NCI-H2081 treated with DMSO at 0.1 percent for 48 hours (cell line): ENCODE results near the gene NUDC.
"Not testable (repeated sequence)": the region's sequence is repeated elsewhere in the genome, so short reads cannot be mapped to it uniquely, and the experiment has no call there.

Source experiments
- DNase-seq: peaks from one replicate; lab custom pipeline; 2025; lab: John Stamatoyannopoulos, UW

NUDC gene

DNA sequence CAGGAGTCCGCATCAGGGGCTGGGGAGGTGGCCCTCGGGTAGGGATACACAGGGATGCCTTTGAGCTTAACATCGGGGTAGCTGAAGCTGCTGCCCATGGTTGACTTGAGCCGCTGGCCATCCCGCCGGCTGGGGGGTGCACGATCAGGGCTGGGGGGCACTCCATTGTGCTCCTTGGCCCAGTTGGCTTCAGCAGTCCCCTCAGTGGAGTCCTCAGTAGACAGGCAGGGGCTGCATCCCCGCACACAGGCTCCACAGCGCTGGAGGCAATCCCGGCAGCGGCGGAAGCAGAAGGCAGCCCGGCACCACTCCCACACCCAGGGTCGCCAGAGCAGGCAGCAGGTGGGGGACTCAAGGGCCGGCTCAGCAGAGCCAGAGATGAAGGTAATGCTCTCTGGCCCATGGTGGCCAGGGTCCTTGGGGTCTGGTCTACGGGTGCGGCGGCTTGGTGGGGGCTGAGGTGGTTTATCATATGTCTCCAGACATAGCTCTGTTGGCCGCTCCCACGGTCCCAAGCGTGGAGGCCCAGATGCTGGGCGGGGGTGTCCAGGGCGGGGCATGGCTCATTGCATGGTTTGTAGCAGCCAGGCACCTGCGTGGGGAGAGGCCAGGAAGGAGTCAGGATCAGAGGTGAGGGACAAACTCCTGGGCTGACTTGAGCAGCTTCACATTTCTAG, 30.4 kb downstream of the NUDC start:
- no peak for DNase-seq

- DNase-seq: no peak
Measured at GRCh38 chr1:26953374-26953773, 31.8 kb downstream of the NUDC start.

DNA sequence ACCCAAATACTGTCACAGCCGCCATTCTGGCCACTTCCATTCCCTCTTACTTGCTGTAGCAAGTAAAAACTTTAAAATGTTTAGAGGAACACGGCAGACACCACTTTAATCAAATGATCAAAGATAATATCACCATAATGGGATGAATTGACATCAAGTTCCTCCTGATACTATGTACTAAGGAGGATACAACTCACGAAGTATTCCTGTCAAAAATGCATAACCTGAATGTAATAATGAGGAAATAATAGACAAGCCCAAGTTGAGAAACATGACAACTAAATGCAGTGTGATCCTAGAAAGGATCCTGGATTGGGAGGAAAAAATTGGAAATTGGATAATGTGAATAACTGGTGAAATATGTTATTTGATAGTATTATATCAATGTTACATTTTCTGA, 34.8 kb downstream of the NUDC start:
- DNase-seq: no peak

- DNase-seq: no peak
Measured at GRCh38 chr1:26957306-26957705, 35.8 kb downstream of the NUDC start.

DNA sequence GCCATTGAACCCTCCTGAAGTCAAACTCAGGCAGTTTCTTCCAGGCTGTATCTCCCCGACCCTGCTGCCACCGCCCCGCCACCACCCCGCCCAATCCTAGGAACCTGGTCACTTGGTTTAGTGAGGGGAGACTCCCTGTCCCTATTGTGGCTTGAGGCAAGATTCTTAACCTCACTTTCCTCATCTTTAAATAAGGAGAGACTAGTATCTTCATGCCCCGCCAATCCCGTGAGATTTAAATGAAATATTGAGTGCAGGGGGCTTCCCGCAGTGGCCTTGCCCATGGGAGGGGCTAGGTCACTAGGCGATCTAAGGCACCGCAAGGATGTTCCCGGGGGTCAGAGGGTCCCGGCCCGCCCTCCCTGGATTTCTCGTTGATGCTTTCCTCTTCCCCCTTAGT, 37.7 kb downstream of the NUDC start:
- DNase-seq: no peak

DNA sequence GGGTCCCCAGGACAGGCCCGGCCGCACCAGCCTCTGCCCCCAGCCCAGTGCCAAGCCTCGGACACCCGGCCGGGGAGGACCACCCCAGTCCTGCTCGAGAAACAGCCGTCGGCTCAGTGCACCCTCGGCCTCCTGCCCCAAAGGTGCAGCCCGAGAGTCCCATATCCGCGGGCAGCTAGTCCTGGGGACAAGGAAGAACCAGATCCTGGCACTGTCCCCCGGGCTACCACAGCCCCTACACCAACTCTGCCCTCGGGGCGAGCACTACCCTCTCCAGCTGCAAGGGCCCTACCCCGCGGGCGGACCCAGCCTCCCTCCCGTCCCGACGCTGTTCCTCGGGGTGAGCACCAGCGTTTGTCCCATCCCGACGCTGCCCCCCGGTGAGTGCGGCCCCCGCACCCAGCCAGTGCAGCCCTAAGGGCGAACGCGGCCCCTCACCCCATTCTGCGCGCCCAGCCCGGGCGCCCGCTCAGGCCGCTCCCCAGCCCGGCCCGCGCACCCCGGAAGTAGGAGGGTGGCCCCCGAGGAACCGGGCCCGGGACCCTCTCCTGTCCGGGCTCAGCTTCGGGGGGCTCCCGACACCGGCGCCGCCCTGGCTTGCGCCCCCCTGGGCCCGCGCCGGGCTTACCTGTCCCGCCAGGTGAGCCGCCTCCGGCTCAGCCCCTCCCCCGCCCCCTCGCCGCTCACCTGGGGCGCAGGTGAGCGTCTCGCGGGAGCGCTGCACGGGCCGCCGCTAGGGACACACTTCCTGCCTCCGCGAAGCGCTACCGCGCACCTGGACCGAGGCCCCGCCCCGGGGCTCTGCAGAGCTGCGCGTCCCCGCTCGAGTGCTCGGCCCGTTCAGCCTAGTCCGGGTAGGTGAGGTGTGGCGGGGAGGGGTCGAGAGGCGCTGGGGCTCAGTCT, 38.4 kb downstream of the NUDC start, which contains the start of gene KDF1:
Gene KDF1, minus strand, starts transcription at position 747 of the 903 bp plus-strand sequence. CDS start 8,088 bp downstream, outside the sequence.
- DNase-seq: no peak

DNA sequence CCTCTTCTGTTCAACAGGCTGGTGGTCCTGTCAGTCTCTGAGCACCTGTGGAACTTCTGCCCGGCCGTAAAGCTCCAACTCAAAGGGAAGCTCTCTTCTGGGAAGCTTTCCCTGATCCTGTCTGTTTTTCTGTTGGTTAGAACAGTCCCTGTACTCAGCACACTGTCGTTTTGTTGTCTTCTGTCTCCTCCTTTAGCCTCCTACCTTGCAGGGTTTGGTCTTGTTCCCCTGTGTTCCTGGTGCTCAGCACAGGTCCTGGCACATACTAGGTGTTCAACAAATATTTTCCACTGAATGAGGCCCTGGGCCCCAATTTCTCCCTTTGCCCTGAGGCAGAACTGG, 39.1 kb downstream of the NUDC start:
- no peak for DNase-seq

DNA sequence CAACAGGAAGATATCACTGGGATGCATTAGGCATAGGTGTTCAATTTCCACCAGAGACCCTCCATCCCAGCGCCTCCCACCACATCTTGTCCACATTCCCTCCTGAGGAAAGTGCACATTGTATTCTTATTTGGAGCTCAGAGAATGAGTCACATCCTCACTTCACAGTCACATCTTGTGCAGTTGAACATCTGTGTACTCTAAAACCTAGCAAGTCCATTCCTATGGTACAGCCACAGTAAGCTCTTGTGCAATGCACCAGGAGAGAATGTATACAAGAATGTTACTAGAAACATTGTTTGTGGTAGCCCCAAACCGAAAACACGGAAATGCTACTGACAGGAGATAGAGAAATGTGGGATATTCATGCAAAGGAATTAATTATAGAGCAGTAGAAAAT, 40.3 kb downstream of the NUDC start:
- no peak for DNase-seq

- DNase-seq: no peak
Measured at GRCh38 chr1:26965213-26965612, 43.7 kb downstream of the NUDC start.

- DNase-seq: no peak
Measured at GRCh38 chr1:26965628-26966027, 44.1 kb downstream of the NUDC start.

GRCh38 chr1:26970810-26971209, 49.3 kb downstream of the NUDC start:
- no peak for DNase-seq

DNA sequence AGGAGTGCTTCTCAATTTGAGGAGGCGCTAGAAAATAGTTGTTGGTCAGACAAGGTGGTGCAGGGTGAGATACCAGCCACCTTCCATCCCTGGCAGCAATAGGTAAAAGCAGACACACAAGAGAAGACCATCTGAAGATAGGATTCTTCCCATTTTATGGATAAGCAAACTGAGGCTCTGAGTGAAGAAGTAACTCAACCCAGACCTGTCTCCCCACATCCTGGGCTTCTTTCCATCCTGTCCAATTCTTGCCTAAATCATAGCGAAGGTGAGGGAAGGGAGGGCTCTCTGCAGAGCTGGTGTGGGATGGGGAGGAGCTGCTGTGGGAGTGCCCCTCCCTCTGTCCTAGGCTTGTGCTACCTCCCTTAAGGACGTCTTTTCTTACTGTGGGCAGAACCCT, 50.0 kb downstream of the NUDC start:
- no peak for DNase-seq

- no peak for DNase-seq
Measured at GRCh38 chr1:26972390-26972789, 50.8 kb downstream of the NUDC start.

- DNase-seq: no peak
Measured at GRCh38 chr1:26972821-26973220, 51.3 kb downstream of the NUDC start.

- DNase-seq: no peak
Measured at GRCh38 chr1:26976621-26977510, 55.3 kb downstream of the NUDC start.

GRCh38 chr1:26978901-26979300, 57.4 kb downstream of the NUDC start:
- no peak for DNase-seq

DNA sequence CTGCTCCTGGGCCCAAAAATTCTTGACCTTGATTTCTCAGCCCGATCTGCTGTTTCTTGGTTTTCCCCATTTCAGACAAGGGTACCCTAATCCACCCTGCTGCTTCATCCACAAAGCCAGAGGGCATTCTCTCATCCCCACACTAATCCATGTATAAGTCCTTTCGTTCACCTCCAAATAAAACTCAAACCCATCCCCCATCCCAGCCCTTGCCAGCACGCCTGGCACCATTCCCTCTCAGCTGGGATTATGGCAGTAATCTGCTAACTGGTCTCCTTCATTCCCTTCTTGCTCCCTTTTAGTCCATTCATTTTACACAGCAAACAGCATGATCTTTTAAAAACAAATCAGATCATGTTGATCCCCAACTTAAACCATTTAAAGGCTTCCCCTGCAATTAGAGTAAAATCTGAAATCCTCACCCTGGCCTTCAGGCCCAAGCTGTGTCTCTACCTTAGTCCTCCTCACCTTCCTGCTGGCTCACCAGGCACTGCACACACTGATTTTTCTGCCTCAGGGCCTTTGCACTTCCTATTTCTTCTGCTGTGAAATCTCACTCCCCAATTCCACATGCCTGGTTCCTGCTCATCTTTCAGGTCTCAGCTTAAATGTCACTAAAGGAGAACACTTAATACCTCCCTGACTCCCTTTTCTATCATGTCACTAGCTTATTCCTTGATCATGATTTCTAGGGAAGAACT, 59.8 kb downstream of the NUDC start:
- DNase-seq: no peak

DNA sequence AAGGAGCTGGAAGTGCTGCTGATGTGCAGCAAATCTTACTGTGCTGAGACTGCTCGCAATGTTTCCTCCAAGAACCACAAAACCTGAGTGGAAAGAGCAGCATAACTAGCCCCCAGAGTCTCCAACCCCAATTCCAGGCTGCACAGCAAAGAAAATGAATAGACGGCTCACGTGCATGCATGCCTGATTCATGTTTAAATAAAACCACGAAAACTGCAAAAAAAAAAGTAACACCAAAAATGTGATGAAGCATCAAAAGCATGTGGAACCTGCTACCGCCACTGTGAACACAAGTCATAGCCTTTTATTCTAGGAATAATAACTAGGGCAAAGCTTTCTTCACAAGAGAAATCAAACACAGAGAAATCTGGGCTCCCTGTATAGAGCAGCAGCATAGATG, 62.3 kb downstream of the NUDC start:
- no peak for DNase-seq

DNA sequence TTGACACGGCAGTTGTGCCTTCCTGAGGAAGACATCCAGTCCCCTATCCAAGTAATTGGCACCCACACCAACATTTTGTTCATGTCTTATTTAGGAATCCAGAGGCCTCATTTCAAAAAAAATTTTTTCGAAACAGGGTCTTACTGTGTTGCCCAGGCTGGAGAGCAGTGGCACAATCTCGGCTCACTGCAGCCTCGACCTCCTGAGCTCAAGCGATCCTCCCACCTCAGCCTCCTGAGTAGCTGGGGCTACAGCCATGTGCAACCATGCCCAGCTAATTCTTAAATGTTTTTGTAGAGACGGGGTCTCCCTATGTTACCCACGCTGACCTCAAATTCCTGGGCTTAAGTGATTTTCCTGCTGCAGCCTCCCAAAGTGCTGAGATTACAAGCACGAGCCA, 62.7 kb downstream of the NUDC start:
- DNase-seq: no peak

DNA sequence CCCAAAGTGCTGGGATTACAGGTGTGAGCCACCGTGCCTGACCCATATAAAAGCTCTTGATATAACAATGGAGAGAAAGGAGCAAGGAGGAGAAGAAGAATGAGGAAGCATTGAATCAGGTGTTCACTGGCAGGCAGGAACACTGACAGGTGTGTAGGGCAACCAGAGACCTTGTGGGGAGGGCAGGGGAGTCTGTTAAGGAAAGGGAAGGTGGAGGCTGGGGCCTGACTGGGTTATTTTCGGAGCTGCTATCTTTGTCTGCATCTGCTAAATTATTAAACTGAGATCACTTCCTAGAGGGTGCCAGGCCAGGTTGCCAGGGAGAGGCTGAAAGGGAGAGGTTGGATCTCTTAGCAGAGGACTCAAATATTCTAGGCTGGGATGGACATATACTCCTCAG, 65.1 kb downstream of the NUDC start:
- DNase-seq: no peak

- not testable (repeated sequence) for DNase-seq
Measured at GRCh38 chr1:26989403-26990109, 68.0 kb downstream of the NUDC start.
